Measurements from ENCODE around the gene EPGN. TPM values are rescaled to one million over a fixed set of nuclear protein-coding genes. Genes with fewer than 3 reads are reported as not detected.
"Not testable (repeated sequence)": the region's sequence is repeated elsewhere in the genome, so short reads cannot be mapped to it uniquely, and the experiment has no call there.

EPGN gene
- total RNA-seq, 1 donor from 2014 or later = 5.3 TPM

DNA sequence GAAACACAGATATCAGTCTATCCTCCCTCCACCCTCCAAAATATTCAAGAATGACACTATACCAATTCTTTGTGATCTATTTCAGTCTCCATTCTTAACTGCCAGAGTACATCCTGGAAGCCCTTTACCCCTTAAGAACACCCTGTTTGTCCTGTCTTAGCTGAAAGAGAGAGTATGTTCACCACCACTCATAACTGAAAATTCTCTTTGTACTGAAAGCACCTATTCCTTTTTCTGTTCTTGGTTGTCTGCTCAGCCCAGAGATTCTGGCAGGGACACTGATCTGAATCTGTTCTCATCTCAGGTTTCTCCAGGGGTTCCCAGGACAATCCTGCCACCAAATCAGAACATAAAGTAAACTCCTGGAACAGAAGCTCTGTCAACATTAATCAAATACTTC, 31.2 kb downstream of the EPGN start:
- no peak for DNase-seq (ENCODE audit: low read depth)

DNA sequence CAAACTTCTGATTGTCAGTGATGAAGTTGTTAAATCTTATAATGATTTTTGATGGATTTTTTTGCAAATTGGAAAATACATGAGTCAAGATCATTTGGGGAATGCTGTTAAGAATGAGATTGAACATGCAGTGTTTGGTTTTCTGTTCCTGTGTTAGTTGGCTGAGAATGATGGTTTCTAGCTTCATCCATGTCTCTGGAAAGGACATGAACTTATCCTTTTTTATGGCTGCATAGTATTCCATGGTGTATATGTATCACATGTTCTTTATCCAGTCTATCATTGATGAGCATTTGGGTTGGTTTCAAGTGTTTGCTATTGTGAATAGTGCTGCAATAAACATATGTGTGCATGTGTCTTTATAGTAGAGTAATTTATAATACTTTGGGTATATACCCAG, 32.2 kb downstream of the EPGN start:
- not testable (repeated sequence) for DNase-seq (ENCODE audit: low read depth)

- DNase-seq (ENCODE audit: low read depth) = no peak
Observed at GRCh38 chr4:74344031-74344430, 35.8 kb downstream of the EPGN start.

DNA sequence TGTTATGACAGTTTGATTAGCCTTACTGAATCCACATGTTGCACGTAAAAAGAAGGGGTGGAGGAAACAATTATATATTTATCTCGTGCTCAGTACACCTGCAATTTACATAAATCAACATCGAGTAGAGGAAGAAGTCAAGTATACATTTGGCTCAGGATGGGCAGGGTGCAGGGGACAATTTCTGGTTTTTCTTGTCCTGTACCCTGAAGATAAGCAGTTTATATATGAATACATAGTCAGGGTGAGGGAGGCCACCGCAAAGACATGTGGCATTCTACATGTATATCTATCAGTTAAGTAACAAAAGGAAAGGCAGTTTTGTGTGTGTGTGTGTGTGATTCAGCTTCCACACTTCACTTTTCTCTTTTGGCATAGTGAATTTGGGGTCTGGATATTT, 45.6 kb downstream of the EPGN start:
- no peak for DNase-seq (ENCODE audit: low read depth)

GRCh38 chr4:74357965-74358364, 49.7 kb downstream of the EPGN start:
- no peak for DNase-seq (ENCODE audit: low read depth)

- DNase-seq (ENCODE audit: low read depth) = no peak
Observed at GRCh38 chr4:74361671-74362070, 53.4 kb downstream of the EPGN start.

DNA sequence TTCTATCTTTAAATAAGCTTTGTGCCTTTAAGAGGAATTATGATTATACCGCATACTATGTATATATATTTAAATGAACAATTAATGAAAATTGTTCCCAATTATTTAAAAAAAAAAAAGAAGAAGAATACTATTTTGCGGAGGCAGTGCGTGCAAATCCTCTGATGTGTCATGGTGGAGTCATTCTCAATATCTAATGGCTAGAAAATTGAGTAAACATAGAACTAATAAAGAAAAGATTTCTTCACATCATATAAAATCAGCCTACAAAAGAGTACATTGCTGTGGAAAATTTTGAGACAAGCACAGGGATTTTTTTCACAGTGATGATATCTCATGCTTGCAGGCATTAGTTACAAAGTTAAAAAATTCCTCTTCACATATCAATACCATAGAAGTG, 54.1 kb downstream of the EPGN start:
- DNase-seq (ENCODE audit: low read depth) = no peak

DNA sequence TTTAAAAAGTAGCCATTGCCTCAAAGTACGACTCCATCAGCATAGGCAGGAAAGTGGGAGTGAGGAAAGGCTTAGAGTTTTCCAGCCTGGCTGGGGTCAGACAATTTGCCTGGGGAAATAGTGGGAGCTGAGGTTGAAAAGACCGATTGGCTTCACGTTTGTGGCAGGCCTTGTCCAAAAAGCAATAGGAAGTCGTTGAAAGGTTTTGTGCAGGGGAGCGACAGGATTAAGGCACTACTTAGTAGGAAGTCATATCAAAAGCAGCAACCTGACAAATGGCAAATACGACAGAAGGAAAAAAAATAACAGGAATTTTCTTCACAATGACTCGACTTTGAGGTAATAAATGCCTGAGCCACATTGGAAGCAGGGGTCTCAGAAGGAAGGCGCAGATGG, 56.0 kb downstream of the EPGN start:
- no peak for DNase-seq (ENCODE audit: low read depth)

- peak; percentile 71 for DNase-seq (ENCODE audit: low read depth)
Observed at GRCh38 chr4:74364652-74365491, 56.6 kb downstream of the EPGN start, which contains the start of gene EREG. TSS of gene EREG (plus strand) at chr4:74365145. CDS start at chr4:74365309, 164 bp downstream.

DNA sequence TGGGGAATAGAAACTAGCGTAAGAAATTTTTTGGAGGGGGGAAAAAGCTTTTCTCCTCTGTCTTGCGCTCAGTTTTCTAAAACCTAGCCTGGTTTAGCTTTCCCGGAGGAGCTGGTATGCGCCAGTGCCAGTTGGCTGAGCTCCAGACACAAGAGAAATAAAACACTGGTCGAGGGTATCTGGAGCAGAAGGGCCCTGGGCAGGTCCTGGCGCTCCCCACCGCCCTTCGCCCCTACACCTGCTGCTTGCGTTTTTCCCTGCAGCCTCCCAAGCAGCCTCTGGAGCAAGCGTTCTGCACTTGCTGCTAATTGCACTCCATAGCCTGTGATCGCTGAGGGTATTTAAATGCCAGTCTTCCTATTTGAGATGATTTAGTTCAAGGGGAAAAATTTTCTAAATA, 57.5 kb downstream of the EPGN start:
- DNase-seq (ENCODE audit: low read depth) = peak; percentile 33

Other genes with a start within 250 kb of the EPGN start
- gene CXCL2, start 209.3 kb upstream of the EPGN start, total RNA-seq = 14.9 and 34.7 TPM in 2 replicates
- 22.2 and 71.8 TPM in 2 replicates for gene MTHFD2L, start 150.4 kb upstream of the EPGN start, total RNA-seq
- 2.0 and 35.9 TPM in 2 replicates for gene EREG, start 56.7 kb downstream of the EPGN start, total RNA-seq
- 12.2 and 91.3 TPM in 2 replicates for gene AREG, start 136.7 kb downstream of the EPGN start, total RNA-seq

Measured in renal cortical epithelial cell (primary cell).